ENCODE measurements around the gene CAB39L.

DNA sequence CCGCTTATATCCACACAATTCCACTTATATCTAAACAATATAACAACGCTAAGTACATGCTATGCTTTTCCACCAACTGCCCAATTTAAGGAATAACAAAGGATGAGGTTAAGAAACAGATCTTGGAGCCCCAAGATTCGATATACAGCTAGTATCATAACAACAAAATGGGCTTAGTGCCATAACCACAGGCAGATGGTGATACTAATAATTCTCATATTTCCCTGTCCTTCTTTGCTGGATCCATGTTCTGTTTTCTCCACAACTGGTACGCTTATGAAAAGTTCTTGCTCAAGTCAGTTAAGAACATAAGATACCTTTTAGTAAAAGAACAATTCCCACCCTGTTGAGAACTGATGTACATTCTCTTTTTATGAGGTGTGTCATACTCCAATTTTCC lies 33.9 kb downstream of the CAB39L start:
- TF ChIP-seq, protein P1, sequence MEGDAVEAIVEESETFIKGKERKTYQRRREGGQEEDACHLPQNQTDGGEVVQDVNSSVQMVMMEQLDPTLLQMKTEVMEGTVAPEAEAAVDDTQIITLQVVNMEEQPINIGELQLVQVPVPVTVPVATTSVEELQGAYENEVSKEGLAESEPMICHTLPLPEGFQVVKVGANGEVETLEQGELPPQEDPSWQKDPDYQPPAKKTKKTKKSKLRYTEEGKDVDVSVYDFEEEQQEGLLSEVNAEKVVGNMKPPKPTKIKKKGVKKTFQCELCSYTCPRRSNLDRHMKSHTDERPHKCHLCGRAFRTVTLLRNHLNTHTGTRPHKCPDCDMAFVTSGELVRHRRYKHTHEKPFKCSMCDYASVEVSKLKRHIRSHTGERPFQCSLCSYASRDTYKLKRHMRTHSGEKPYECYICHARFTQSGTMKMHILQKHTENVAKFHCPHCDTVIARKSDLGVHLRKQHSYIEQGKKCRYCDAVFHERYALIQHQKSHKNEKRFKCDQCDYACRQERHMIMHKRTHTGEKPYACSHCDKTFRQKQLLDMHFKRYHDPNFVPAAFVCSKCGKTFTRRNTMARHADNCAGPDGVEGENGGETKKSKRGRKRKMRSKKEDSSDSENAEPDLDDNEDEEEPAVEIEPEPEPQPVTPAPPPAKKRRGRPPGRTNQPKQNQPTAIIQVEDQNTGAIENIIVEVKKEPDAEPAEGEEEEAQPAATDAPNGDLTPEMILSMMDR (IDR thresholded peaks at IDR 0.05 in 8 of 11, conservative IDR thresholded peaks at IDR 0.05 in 3 of 11): no peak
- TF ChIP-seq POLR2A (IDR thresholded peaks at IDR 0.05): no peak
